ENCODE measurements around the gene NDUFA11. TPM values are rescaled to one million over a fixed set of nuclear protein-coding genes. Genes with fewer than 3 reads are reported as not detected.

NDUFA11 gene
- total RNA-seq, 4 donors from 2014 or later: 149 to 352 (median 235) TPM

GRCh38 chr19:5899728-5900526 is 3.7 kb downstream of the NDUFA11 start:
- H3K4me3 ChIP-seq: no peak overlapping the region
- intact Hi-C loops (cut with DNase I; ENCODE audit: low total_unique reads): no loop called here
- no peak overlapping the region for H3K27ac ChIP-seq
- H3K9me3 ChIP-seq: no peaks in the 10 kb centered on the region
- peaks cover 0 to 10% (median 10%) of the 10 kb centered on the region in 4 donors for H3K4me1 ChIP-seq
- no peaks in the 10 kb centered on the region for H3K27me3 ChIP-seq
- TF ChIP-seq EP300 (IDR thresholded peaks at IDR 0.05; ENCODE audit: low read depth): no peak
- no peak for TF ChIP-seq CTCF (IDR thresholded peaks at IDR 0.05)
- TF ChIP-seq POLR2AphosphoS5 (IDR thresholded peaks at IDR 0.05): no peak
- TF ChIP-seq POLR2A (IDR thresholded peaks at IDR 0.05): no peak
- no peak for DNase-seq
- H3K36me3 ChIP-seq: peaks cover 0 to 15% (median 3%) of the 10 kb centered on the region in 4 donors
- in situ Hi-C loops (cut with MboI; ENCODE audit: low pct_ligation_motif_present in 1 of 4, low pct_unique_long_range_greater_than_20kb in 1 of 4, low sequenced_read_pairs in 3 of 4): loop anchor here in 1 of 4 donors (10.0 kb wide), 1 partner anchor 95 kb away; the partner anchor contains the start of gene NRTN
- WGBS, 2 donors (ENCODE audit: low coverage in 1 of 2): 90% methylated on average over 10 of the region's 13 CpGs; no CpG with 5 or more reads in 1 of the 2 donors

DNA sequence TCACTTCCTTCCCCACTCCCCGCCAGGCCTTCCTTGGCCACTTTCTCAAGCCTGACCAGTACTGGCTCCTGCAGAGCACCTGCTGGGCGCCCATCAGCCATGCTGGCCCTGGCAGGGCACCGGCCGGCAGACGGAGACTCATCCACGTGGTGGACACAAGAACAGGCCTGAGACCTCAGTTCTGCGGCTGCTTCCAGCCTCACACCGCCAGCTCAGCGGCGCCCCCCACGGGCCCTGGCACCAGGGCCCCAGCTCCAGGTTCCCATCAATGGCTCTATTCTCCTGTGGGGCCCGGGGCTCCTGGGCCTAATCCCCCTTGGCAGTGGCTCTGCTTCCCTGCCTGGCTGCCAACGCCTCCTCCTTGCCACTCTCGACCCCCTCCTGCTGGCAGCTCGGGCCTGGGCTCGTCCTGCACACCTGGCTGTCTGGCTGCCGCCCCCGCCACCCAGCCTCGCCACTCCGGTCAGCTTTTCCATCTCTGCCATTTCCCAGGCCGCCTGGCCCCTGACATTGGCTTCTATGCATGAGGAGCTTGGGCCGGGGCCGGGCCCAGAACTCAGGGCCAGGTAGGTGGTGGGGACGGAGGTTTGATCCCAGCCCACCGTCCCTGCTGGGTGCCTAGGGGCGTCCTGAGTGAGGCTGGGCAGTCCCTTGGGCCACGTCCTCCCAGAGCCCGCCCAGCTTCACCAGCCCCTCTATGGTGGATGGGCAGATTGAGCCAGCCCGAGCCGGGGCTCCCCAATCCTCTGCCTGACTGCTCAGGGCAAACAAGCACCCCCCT is 6.2 kb downstream of the NDUFA11 start:
- H3K36me3 ChIP-seq: peaks cover 0 to 15% (median 3%) of the 10 kb centered on the region in 4 donors
- intact Hi-C loops (cut with DNase I; ENCODE audit: low total_unique reads) (no loop called here), in situ Hi-C loops (cut with MboI; ENCODE audit: low pct_ligation_motif_present in 1 of 4, low pct_unique_long_range_greater_than_20kb in 1 of 4, low sequenced_read_pairs in 3 of 4) (loop anchor here in 1 of 4 donors (10.0 kb wide), 1 partner anchor 93 kb away; the partner anchor contains the start of gene NRTN)
- TF ChIP-seq CTCF (IDR thresholded peaks at IDR 0.05) (no peak), POLR2A (IDR thresholded peaks at IDR 0.05) (no peak), POLR2AphosphoS5 (IDR thresholded peaks at IDR 0.05) (no peak), EP300 (IDR thresholded peaks at IDR 0.05; ENCODE audit: low read depth) (no peak)
- no peak overlapping the region for H3K27ac ChIP-seq
- peaks cover 1 to 5% (median 5%) of the 10 kb centered on the region in 4 donors for H3K4me1 ChIP-seq
- H3K27me3 ChIP-seq: no peaks in the 10 kb centered on the region
- H3K9me3 ChIP-seq: no peaks in the 10 kb centered on the region
- DNase-seq: no peak
- H3K4me3 ChIP-seq: no peak overlapping the region
- WGBS, 2 donors (ENCODE audit: low coverage in 1 of 2): 94% methylated on average over 26 of the region's 30 CpGs; no CpG with 5 or more reads in 1 of the 2 donors

GRCh38 chr19:5896365-5897076 is 7.1 kb downstream of the NDUFA11 start:
- Histone ChIP-seq H3K4me1 (peaks cover 6 to 10% (median 8%) of the 10 kb centered on the region in 4 donors), H3K27ac (no peak overlapping the region), H3K9me3 (no peaks in the 10 kb centered on the region), H3K4me3 (no peak overlapping the region), H3K36me3 (peaks cover 0 to 15% (median 3%) of the 10 kb centered on the region in 4 donors), H3K27me3 (peaks cover 6% of the 10 kb centered on the region)
- in situ Hi-C loops (cut with MboI; ENCODE audit: low pct_ligation_motif_present in 1 of 4, low pct_unique_long_range_greater_than_20kb in 1 of 4, low sequenced_read_pairs in 3 of 4) (loop anchor here in 1 of 4 donors (10.0 kb wide), 1 partner anchor 92 kb away; the partner anchor contains the start of gene NRTN), intact Hi-C loops (cut with DNase I; ENCODE audit: low total_unique reads) (no loop called here)
- TF ChIP-seq POLR2AphosphoS5 (IDR thresholded peaks at IDR 0.05) (no peak), CTCF (IDR thresholded peaks at IDR 0.05) (no peak)
- WGBS, 2 donors (ENCODE audit: low coverage in 1 of 2): 88% methylated on average over 29 of the region's 29 CpGs; no CpG with 5 or more reads in 1 of the 2 donors
- no peak for DNase-seq
